Breast epithelium (tissue), 4 donors: Measurements from ENCODE around the gene PEX19. TPM values are rescaled to one million over a fixed set of nuclear protein-coding genes. Genes with fewer than 3 reads are reported as not detected.
"Not testable (repeated sequence)": the region's sequence is repeated elsewhere in the genome, so short reads cannot be mapped to it uniquely, and the experiment has no call there.

Experiments used
- DNase-seq, 2 donors: peaks; one replicate each; pipeline ENCODE4 v3.0.0-alpha.2; 2019; ENCODE audit warnings: low spot score in 2 of 2
- H3K27ac ChIP-seq, 2 donors: fragments of 200-600 bp; sonication (generic) in 1 of 2; one replicate each; pipeline ENCODE4 v1.5.1; 2016 to 2019; ENCODE audit warnings: mild to moderate bottlenecking in 1 of 2
- H3K27me3 ChIP-seq, 2 donors: fragments of 200-600 bp; sonication (generic) in 1 of 2; one replicate each; pipeline versions ENCODE4 v1.5.1 to v1.6.0; 2017 to 2019; ENCODE audit warnings: control low read depth in 1 of 2, mild to moderate bottlenecking in 1 of 2
- H3K36me3 ChIP-seq: fragments of 200-600 bp; one replicate; pipeline ENCODE4 v1.5.1; 2019
- H3K4me1 ChIP-seq, 2 donors: fragments of 200-600 bp; sonication (generic); one replicate each; pipeline ENCODE4 v1.5.1; 2016 to 2019; ENCODE audit warnings: control low read depth in 1 of 2
- H3K4me3 ChIP-seq, 3 donors: fragments of 200-600 bp; sonication (generic); 1 replicate in 2 of 3; 2 replicates in 1 of 3; pipeline ENCODE4 v1.5.1; 2016 to 2019; ENCODE audit warnings: mild to moderate bottlenecking in 3 of 3, moderate library complexity in 2 of 3
- H3K9me3 ChIP-seq, 2 donors: fragments of 200-600 bp; sonication (generic) in 1 of 2; one replicate each; pipeline ENCODE4 v1.5.1; 2016 to 2019; ENCODE audit warnings: control low read depth in 1 of 2
- POLR2A ChIP-seq: fragments of 450-650 bp; IDR thresholded peaks from one replicate; pipeline ENCODE4 v1.6.1; 2016; ENCODE audit warnings: antibody characterized with exemption, mild to moderate bottlenecking, moderate library complexity
- POLR2AphosphoS5 ChIP-seq, 3 donors: sonication (generic); formaldehyde crosslinking; IDR thresholded peaks; one replicate each; pipeline ENCODE4 v1.6.1; 2017; ENCODE audit warnings: antibody characterized with exemption in 3 of 3
- intact Hi-C: fragments of 100-400 bp; cut with DNase I; formaldehyde crosslinking; loops from one replicate; pipeline ENCODE4 v1.15.1; 2023; ENCODE audit warnings: low total_unique reads
- total RNA-seq, 3 donors: library from RNA; depleted of rRNA; stranded (reverse); fragments of >200 nt; gene quantifications; one replicate each; pipeline ENCODE4 v1.1.0, GENCODE V29; 2016
- TF ChIP-seq, protein P1 (sequence below), 3 donors: fragments of 450-650 bp; IDR thresholded peaks; one replicate each; pipeline ENCODE4 v1.5.1; 2016 to 2017; ENCODE audit warnings: antibody characterized with exemption in 3 of 3, mild to moderate bottlenecking in 3 of 3, moderate library complexity in 3 of 3

Gene PEX19
- total RNA-seq, 3 donors from 2014 or later = 58.7 to 136 (median 80.1) TPM

DNA sequence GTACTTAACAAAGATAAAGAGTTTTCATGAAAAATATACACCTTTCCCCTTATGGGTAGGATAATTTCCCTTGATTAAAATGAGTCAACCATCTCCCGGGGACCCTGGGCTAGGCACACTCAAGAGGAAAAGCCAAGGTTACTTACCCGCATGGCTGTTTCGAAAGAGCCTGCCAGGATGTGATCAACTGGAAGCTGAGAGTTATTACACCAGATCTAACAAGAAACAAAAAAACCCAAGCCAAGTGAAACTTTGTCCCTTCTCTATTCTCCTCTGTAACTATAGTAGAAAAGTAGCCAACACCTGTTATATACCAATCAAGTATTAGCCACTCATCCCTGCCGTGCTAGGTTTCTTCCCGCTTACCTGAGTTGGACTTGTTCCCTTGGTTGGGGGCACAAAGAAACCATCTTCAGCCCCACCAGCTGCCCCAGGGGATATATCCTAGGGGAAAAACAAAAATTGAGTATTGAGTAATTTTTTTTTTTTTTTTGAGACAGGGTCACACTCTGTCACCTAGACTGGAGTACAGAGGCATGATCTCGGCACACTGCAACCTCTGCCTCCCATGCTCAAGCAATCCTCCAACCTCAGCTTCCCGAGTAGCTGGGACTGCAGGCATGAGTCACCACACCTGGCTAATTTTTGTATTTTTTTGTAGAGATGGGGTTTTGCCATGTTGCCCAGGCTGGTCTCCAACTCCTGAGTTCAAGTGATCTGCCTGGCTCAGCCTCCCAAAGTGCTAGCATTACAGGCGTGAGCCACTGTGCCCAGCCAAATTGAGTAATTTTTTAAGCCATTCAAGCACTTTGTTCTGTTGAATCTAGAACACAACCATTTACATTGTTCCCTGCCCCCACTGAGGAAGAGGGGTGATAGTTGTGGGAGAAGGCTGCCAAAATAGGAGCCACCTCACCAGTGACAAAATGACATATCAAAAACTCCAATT, 8.4 kb upstream of the PEX19 start:
- Histone ChIP-seq H3K27ac (no peak overlapping the region), H3K4me3 (no peak overlapping the region), H3K9me3 (no peaks in the 10 kb centered on the region), H3K27me3 (no peaks in the 10 kb centered on the region), H3K4me1 (no peaks in the 10 kb centered on the region), H3K36me3 (peaks cover 51% of the 10 kb centered on the region)
- DNase-seq = no peak
- TF ChIP-seq, protein P1, sequence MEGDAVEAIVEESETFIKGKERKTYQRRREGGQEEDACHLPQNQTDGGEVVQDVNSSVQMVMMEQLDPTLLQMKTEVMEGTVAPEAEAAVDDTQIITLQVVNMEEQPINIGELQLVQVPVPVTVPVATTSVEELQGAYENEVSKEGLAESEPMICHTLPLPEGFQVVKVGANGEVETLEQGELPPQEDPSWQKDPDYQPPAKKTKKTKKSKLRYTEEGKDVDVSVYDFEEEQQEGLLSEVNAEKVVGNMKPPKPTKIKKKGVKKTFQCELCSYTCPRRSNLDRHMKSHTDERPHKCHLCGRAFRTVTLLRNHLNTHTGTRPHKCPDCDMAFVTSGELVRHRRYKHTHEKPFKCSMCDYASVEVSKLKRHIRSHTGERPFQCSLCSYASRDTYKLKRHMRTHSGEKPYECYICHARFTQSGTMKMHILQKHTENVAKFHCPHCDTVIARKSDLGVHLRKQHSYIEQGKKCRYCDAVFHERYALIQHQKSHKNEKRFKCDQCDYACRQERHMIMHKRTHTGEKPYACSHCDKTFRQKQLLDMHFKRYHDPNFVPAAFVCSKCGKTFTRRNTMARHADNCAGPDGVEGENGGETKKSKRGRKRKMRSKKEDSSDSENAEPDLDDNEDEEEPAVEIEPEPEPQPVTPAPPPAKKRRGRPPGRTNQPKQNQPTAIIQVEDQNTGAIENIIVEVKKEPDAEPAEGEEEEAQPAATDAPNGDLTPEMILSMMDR (IDR thresholded peaks at IDR 0.05) = no peak
- TF ChIP-seq POLR2A (no peak), POLR2AphosphoS5 (IDR thresholded peaks at IDR 0.05) (no peak)
- intact Hi-C loops = no loop called here

DNA sequence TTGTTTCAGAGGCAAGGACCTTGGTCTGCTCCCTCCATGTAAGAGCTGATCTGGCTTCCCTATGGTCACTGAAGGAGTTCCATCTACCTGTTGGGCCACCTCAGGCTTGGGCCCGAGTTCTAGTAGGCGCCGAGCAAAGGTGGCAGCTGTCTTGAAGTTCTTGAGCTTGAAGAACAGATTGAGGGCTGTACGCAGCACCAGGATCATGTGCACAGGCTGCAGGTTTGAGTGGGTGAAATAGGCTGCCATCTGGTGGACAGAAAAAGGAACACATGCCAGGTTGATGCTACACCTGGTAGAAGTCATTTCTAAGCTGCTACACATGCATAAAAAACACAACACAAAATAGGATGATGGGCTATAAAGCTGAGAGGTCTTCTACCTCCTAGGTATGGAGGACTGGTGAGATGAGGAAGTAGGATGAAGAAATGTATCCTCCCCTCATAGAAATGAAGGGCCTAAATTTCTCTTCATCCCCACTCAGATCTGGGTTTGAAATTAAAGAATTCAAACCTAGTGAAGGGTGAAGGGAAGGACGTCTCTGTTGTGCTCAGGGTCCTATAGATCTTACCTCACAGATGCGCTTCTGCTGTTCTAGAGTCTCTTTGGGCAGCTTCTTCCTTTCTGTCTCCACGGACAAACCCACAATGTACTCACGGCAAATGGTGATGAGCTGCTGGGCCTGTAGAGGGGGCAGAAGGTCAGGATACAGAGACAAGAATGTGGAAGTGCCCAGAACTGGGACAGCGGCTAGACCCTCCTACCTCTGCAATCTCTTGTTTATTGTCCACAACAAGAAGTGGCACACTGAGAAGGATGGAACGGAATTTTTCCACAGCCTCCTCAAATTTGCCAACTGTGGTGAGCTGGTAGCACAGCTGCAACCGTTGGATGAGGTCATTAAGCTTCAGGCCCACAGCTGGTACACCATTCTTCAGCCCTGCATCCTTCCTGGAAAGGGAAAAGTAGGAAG, 6.6 kb upstream of the PEX19 start:
- DNase-seq = peak; percentile 63 to 68
- peaks cover 44% of the 10 kb centered on the region for H3K36me3 ChIP-seq
- TF ChIP-seq POLR2AphosphoS5 (IDR thresholded peaks at IDR 0.05) (peak in 1 of 3 donors; percentile 26), POLR2A (no peak)
- TF ChIP-seq, protein P1 (IDR thresholded peaks at IDR 0.05) = peak; percentile 69 to 90 (median 73)
- intact Hi-C loops = no loop called here
- no peaks in the 10 kb centered on the region for H3K4me1 ChIP-seq
- no peaks in the 10 kb centered on the region for H3K27me3 ChIP-seq
- no peak overlapping the region for H3K27ac ChIP-seq
- H3K9me3 ChIP-seq = no peaks in the 10 kb centered on the region
- no peak overlapping the region for H3K4me3 ChIP-seq

DNA sequence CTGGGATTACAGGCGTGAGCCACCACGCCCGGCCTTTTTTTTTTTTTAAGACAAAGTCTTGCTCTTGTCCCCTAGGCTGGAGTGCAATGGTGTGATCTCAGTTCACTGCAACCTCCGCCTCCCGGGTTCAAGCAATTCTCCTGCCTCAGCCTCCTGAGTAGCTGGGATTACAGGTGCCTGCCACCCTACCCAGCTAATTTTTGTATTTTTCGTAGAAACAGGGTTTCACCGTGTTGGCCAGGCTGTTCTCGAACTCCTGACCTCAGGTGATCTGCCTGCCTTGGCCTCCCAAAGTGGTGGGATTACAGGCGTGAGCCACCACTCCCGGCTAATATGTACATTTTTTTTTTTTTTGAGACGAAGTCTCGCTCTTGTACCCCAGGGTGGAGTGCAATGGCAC, 2.8 kb upstream of the PEX19 start:
- H3K9me3 ChIP-seq, DNase-seq, H3K4me3 ChIP-seq, H3K27me3 ChIP-seq, intact Hi-C loops, H3K27ac ChIP-seq: not testable (repeated sequence)
- Histone ChIP-seq H3K4me1 (peaks cover 0 to 16% of the 10 kb centered on the region in 2 donors), H3K36me3 (peaks cover 23% of the 10 kb centered on the region)

DNA sequence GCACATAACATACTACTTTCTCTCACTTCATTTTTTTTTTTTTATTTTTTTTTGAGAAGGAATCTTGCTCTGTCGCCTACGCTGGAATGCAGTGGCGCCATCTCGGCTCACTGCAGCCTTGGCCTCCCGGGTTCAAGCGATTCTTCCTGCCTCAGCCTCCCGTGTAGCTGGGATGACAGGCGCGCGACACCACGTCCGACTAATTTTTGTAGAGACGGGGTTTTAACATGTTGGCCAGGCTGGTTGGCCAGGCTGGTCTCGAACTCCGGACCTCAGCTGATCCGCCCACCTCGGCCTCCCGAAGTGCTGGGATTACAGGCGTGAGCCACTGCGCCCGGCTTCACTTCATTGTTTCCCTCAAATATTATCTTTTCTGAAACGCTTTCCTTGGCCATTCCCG, 573 bp upstream of the PEX19 start:
- Histone ChIP-seq H3K27ac (peak overlapping the region in 1 of 2 donors; percentile 93), H3K4me1 (peaks cover 0 to 17% of the 10 kb centered on the region in 2 donors), H3K36me3 (peaks cover 11% of the 10 kb centered on the region), H3K9me3 (no peaks in the 10 kb centered on the region), H3K27me3 (no peaks in the 10 kb centered on the region), H3K4me3 (peak overlapping the region; percentile 75 to 97 (median 91))
- DNase-seq = no peak
- intact Hi-C loops = no loop called here
- TF ChIP-seq, protein P1 (IDR thresholded peaks at IDR 0.05) = no peak
- TF ChIP-seq POLR2A (no peak), POLR2AphosphoS5 (IDR thresholded peaks at IDR 0.05) (no peak)

DNA sequence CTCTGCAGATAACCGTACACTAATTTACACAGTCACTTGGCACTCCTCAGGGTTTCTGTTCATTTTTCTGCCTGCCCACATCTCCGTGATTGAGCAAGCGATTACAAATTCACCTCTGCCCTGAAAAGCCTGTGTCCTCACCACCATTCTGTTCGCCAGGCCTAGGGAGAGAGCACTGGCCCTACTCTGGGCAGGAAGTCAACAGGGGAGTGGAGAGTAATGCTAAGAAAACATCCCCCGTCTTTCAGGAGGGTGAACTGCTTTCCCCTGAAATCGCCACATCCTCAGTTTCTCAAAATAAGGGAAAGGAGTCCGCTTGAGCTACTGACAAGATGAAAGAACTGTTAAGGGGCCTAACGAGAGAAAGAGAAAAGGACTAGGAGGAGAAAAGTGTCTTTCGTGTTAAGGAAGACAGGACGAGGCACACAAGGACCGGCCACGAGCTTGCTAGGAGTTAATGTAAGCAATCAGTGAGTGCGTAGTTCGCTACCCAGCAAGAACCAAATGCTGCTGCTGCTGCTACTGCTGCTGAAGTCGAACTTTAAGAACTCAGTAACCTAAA, 632 bp downstream of the PEX19 start:
- DNase-seq = no peak
- intact Hi-C loops = no loop called here
- TF ChIP-seq, protein P1 (IDR thresholded peaks at IDR 0.05) = no peak
- no peak for TF ChIP-seq POLR2A
- TF ChIP-seq POLR2AphosphoS5 (IDR thresholded peaks at IDR 0.05) = no peak
- Histone ChIP-seq H3K4me3 (peak overlapping the region; percentile 75 to 97 (median 91)), H3K27ac (peak overlapping the region; percentile 82 to 93), H3K9me3 (no peaks in the 10 kb centered on the region), H3K36me3 (peaks cover 9% of the 10 kb centered on the region), H3K4me1 (peaks cover 0 to 17% of the 10 kb centered on the region in 2 donors), H3K27me3 (no peaks in the 10 kb centered on the region)
